OCI-LY3 (cell line): ENCODE data around the gene HDGF.

Source experiments
- CTCF ChIP-seq: fragments of 200-600, 300-600 bp; sonication (generic); IDR thresholded peaks from 2 replicates; pipeline ENCODE4 v1.5.1; 2014; ENCODE audit warnings: antibody characterized with exemption, low read length, low read depth
- EZH2phosphoT487 ChIP-seq: fragments of 200-600 bp; shearing (Covaris generic); IDR thresholded peaks from 2 replicates; pipeline ENCODE4 v1.6.1; 2018; ENCODE audit warnings: antibody characterized with exemption, mixed run types, low read depth

- TF ChIP-seq CTCF (no peak), EZH2phosphoT487 (no peak)
Observed at GRCh38 chr1:156705321-156705917, 46.1 kb downstream of the HDGF start, which contains the start of gene CRABP2.
